Calu3 (cell line): ENCODE data around the gene MYO19. TPM values are rescaled to one million over a fixed set of nuclear protein-coding genes. Genes with fewer than 3 reads are reported as not detected.

Source experiments
- BruUV-seq: library from RNA; stranded (reverse); fragments of 400-500 nt; replicated peaks from 2 replicates; lab custom pipeline; 2021; lab: Mats Ljungman, UMichigan
- CTCF ChIA-PET: fragments of 300-600 bp; sonication (Branson Sonifier 250); formaldehyde crosslinking; loops from one replicate; lab custom pipeline; 2022; ENCODE audit warnings: antibody characterized with exemption; lab: Charles Lee
- DNase-seq: peaks from one replicate; pipeline ENCODE4 v3.0.0; 2022
- H3K27ac Mint-ChIP-seq: one replicate; pipeline ENCODE4 v1.8.0; 2022; ENCODE audit warnings: mixed read lengths; ENCODE audit not compliant: unreplicated experiment
- H3K27me3 Mint-ChIP-seq: one replicate; pipeline ENCODE4 v1.8.0; 2022; ENCODE audit warnings: mixed read lengths; ENCODE audit not compliant: unreplicated experiment
- H3K36me3 Mint-ChIP-seq: one replicate; pipeline ENCODE4 v1.8.0; 2022; ENCODE audit warnings: mild to moderate bottlenecking, moderate library complexity, mixed read lengths; ENCODE audit not compliant: insufficient read depth, unreplicated experiment
- H3K4me1 Mint-ChIP-seq: one replicate; pipeline ENCODE4 v1.8.0; 2022; ENCODE audit warnings: mild to moderate bottlenecking, low read depth, mixed read lengths; ENCODE audit not compliant: unreplicated experiment
- H3K4me3 Mint-ChIP-seq: one replicate; pipeline ENCODE4 v1.8.0; 2022; ENCODE audit warnings: mild to moderate bottlenecking, low read depth, moderate library complexity, mixed read lengths; ENCODE audit not compliant: unreplicated experiment
- H3K9me3 Mint-ChIP-seq: one replicate; pipeline ENCODE4 v1.8.0; 2022; ENCODE audit warnings: low read depth, mixed read lengths; ENCODE audit not compliant: unreplicated experiment
- CTCF ChIP-seq: fragments of 200-600 bp; IDR thresholded peaks from one replicate; pipeline ENCODE4 v1.8.0; 2022; ENCODE audit warnings: antibody characterized with exemption; ENCODE audit not compliant: unreplicated experiment
- intact Hi-C: fragments of 100-400 bp; cut with micrococcal nuclease; formaldehyde crosslinking; loops from one replicate; pipeline ENCODE4 v1.10.0; 2022; ENCODE audit not compliant: unreplicated experiment
- total RNA-seq: library from RNA; stranded (reverse); gene quantifications from 2 replicates; pipeline ENCODE4 v1.2.3, GENCODE V29; 2022

Gene MYO19
- total RNA-seq, 1 experiment from 2014 or later, result 156 TPM

DNA sequence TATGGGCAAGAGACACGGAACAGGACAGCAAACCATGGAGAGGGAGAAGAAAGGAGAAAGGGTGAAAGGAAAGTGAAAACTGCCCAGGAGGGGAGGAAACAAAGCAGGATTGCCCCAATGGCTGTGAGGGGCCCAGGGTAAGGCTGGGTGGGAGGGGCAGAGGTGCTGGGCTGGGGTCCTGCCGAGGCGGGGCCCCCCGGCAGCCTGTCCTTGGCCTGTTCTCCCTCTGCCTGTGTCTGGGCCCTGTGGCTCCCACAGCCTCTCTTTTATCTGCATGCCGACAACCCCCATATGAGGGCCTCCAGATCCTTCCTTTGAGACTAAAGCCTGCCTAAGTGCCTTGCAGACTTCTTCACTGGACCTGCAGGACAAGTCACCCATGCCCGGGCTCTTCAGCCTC lies 32.7 kb downstream of the MYO19 start:
- Mint-ChIP-seq H3K27me3 (no peaks in the 10 kb centered on the region), H3K4me1 (no peaks in the 10 kb centered on the region), H3K27ac (no peak overlapping the region), H3K9me3 (no peaks in the 10 kb centered on the region), H3K4me3 (no peak overlapping the region), H3K36me3 (peaks cover 49% of the 10 kb centered on the region)
- TF ChIP-seq CTCF, result no peak
- intact Hi-C loops, result no loop called here
- no TSS peak for BruUV-seq
- CTCF ChIA-PET, result no interaction called here
- DNase-seq, result no peak

DNA sequence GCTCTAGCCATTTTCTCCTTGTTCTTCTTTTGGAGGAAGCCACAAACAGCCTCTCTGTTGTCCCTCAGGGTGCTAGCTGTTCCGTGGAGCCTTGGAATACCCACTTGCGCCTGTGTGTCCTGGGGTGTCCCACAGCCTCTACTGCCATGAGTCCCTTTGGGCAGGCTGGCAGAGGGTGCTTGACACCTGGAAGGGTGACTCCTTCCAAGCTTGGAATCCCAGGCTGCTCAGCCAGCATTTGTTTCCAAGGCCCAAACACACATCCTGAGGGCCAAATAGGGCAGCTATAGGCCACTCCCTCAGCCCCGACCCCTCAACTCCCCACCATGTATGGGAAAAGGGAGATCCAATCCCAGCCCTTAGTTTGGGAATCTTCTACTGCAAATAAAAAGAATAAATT lies 33.3 kb downstream of the MYO19 start:
- TF ChIP-seq CTCF, result no peak
- Mint-ChIP-seq H3K4me3 (no peak overlapping the region), H3K36me3 (peaks cover 52% of the 10 kb centered on the region), H3K4me1 (no peaks in the 10 kb centered on the region), H3K27me3 (no peaks in the 10 kb centered on the region), H3K9me3 (no peaks in the 10 kb centered on the region), H3K27ac (no peak overlapping the region)
- CTCF ChIA-PET, result no interaction called here
- intact Hi-C loops, result no loop called here
- no peak for DNase-seq
- BruUV-seq, result no TSS peak

DNA sequence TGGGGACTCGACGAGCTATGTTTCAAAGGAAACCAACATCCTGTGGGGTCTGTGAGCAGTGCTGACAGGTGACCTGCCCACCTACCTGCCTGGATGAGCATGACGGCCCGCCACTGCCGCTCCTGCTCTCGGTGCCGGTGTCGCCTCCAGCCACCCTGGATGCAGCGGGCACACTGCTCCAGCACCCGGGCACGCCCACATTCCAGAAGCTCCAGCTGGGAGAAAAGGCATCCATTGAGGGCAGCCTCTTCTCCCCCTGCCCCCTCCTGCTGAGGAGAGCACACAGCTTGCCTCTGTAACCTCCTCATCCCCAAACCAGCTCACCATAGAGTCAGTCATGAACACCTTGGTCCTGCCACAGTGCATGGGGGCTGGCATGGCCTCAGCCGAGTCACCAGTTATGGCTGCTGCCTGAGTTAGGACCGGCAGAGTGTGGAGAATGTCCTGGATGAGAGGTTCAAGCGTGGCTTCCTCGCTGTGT lies 33.9 kb downstream of the MYO19 start:
- Mint-ChIP-seq H3K27ac (no peak overlapping the region), H3K27me3 (no peaks in the 10 kb centered on the region), H3K36me3 (peaks cover 56% of the 10 kb centered on the region), H3K4me1 (no peaks in the 10 kb centered on the region), H3K9me3 (no peaks in the 10 kb centered on the region), H3K4me3 (no peak overlapping the region)
- intact Hi-C loops, result no loop called here
- BruUV-seq, result no TSS peak
- CTCF ChIA-PET, result no interaction called here
- no peak for TF ChIP-seq CTCF
- no peak for DNase-seq

- no peak overlapping the region for H3K4me3 Mint-ChIP-seq
- no peak for TF ChIP-seq CTCF
- DNase-seq, result no peak
- no peaks in the 10 kb centered on the region for H3K27me3 Mint-ChIP-seq
- peaks cover 57% of the 10 kb centered on the region for H3K36me3 Mint-ChIP-seq
- H3K27ac Mint-ChIP-seq, result no peak overlapping the region
- no TSS peak for BruUV-seq
- CTCF ChIA-PET, result no interaction called here
- H3K9me3 Mint-ChIP-seq, result no peaks in the 10 kb centered on the region
- no peaks in the 10 kb centered on the region for H3K4me1 Mint-ChIP-seq
- intact Hi-C loops, result no loop called here
These were observed 35.9 kb downstream of the MYO19 start for GRCh38 chr17:36498560-36499300.
